Fibroblast of skin of left quadriceps (primary cell): ENCODE measurements around the gene DDX51.

ENCODE experiments used
- DNase-seq, 2 experiments: peaks; one replicate each; pipeline ENCODE4 v3.0.0-alpha.2; 2013; ENCODE audit warnings: low read depth in 2 of 2

DDX51 gene

GRCh38 chr12:132144115-132144809, at the start of gene DDX51, which contains the start of gene NOC4L:
DDX51 (minus strand) TSS chr12:132144319; CDS start chr12:132144296, 23 bp downstream.
NOC4L (plus strand) TSS chr12:132144457; CDS start chr12:132144489, 32 bp downstream.
- DNase-seq, result peak; percentile 86 to 89

GRCh38 chr12:132191715-132192553, 47.8 kb upstream of the DDX51 start:
- DNase-seq, result no peak

GRCh38 chr12:132190834-132191500, 46.8 kb upstream of the DDX51 start:
- DNase-seq, result no peak

GRCh38 chr12:132190012-132190755, 46.1 kb upstream of the DDX51 start:
- no peak for DNase-seq

GRCh38 chr12:132189378-132190011, 45.4 kb upstream of the DDX51 start:
- DNase-seq, result peak; percentile 59 to 64

- no peak for DNase-seq
These were observed 44.8 kb upstream of the DDX51 start for GRCh38 chr12:132188916-132189325.

- no peak for DNase-seq
These were observed 44.4 kb upstream of the DDX51 start for GRCh38 chr12:132188451-132188901.

- no peak for DNase-seq
These were observed 43.7 kb upstream of the DDX51 start for GRCh38 chr12:132187646-132188450.

- no peak for DNase-seq
These were observed 42.9 kb upstream of the DDX51 start for GRCh38 chr12:132186857-132187620.

GRCh38 chr12:132186208-132186856, 42.2 kb upstream of the DDX51 start:
- no peak for DNase-seq

GRCh38 chr12:132185705-132186104, 41.6 kb upstream of the DDX51 start:
- DNase-seq, result no peak

GRCh38 chr12:132182711-132183365, 38.7 kb upstream of the DDX51 start:
- DNase-seq, result no peak

GRCh38 chr12:132182206-132182710, 38.1 kb upstream of the DDX51 start:
- no peak for DNase-seq

GRCh38 chr12:132181570-132182200, 37.6 kb upstream of the DDX51 start:
- no peak for DNase-seq

GRCh38 chr12:132180648-132181546, 36.8 kb upstream of the DDX51 start:
- no peak for DNase-seq
